Stimulated activated CD4-positive, alpha-beta T cell treated with anti-CD3 and anti-CD28 coated beads, Interleukin-1b, Interleukin-23, amount 100 ng/mL, for 4 hours (primary cell): ENCODE results near the gene ARHGAP28.

ENCODE experiments used
- DNase-seq, 2 donors: peaks; one replicate each; pipeline ENCODE4 v3.0.0-alpha.2; 2020; ENCODE audit warnings: low read depth in 2 of 2

ARHGAP28 gene

GRCh38 chr18:6874315-6874714, 144.8 kb downstream of the ARHGAP28 start:
- DNase-seq = no peak

GRCh38 chr18:6875749-6876148, 146.2 kb downstream of the ARHGAP28 start:
- DNase-seq = no peak

- no peak for DNase-seq
These were observed 147.1 kb downstream of the ARHGAP28 start for GRCh38 chr18:6876641-6877041.

- no peak for DNase-seq
These were observed 147.8 kb downstream of the ARHGAP28 start for GRCh38 chr18:6877288-6877687.

GRCh38 chr18:6878556-6879297, 149.2 kb downstream of the ARHGAP28 start:
- DNase-seq = no peak

GRCh38 chr18:6879508-6880195, 150.1 kb downstream of the ARHGAP28 start:
- no peak for DNase-seq

GRCh38 chr18:6881034-6881820, 151.7 kb downstream of the ARHGAP28 start:
- DNase-seq = no peak

GRCh38 chr18:6882401-6882800, 152.9 kb downstream of the ARHGAP28 start:
- DNase-seq = no peak

- no peak for DNase-seq
These were observed 155.5 kb downstream of the ARHGAP28 start for GRCh38 chr18:6885006-6885481.

GRCh38 chr18:6885992-6886796, 156.7 kb downstream of the ARHGAP28 start:
- no peak for DNase-seq

GRCh38 chr18:6886797-6887330, 157.3 kb downstream of the ARHGAP28 start:
- DNase-seq = no peak

GRCh38 chr18:6891788-6892187, 162.3 kb downstream of the ARHGAP28 start:
- no peak for DNase-seq

GRCh38 chr18:6901286-6901926, 171.9 kb downstream of the ARHGAP28 start:
- no peak for DNase-seq

GRCh38 chr18:6917072-6917471, 187.6 kb downstream of the ARHGAP28 start:
- no peak for DNase-seq

- DNase-seq = no peak
These were observed 190.8 kb downstream of the ARHGAP28 start for GRCh38 chr18:6920099-6920955.

GRCh38 chr18:6921571-6921970, 192.1 kb downstream of the ARHGAP28 start:
- no peak for DNase-seq

- no peak for DNase-seq
These were observed 193.7 kb downstream of the ARHGAP28 start for GRCh38 chr18:6923220-6923619.

GRCh38 chr18:6927153-6927552, 197.6 kb downstream of the ARHGAP28 start:
- no peak for DNase-seq

- no peak for DNase-seq
These were observed 198.8 kb downstream of the ARHGAP28 start for GRCh38 chr18:6928359-6928758.
